SU-DHL-6 (cell line): Measurements from ENCODE around the gene TPK1.

Source experiments
- EZH2phosphoT487 ChIP-seq: fragments of 200-600 bp; sonication (generic), shearing (Covaris generic); conservative IDR thresholded peaks from 2 replicates; pipeline ENCODE4 v1.6.1; 2018; ENCODE audit warnings: mild to moderate bottlenecking, antibody characterized with exemption, low read length, moderate library complexity, mixed read lengths
- TF ChIP-seq, protein P1 (sequence below): fragments of 200-600 bp; sonication (generic); IDR thresholded peaks from one replicate; pipeline ENCODE4 v1.5.1; 2017; ENCODE audit warnings: antibody characterized with exemption, mild to moderate bottlenecking, low read length, moderate library complexity; ENCODE audit not compliant: insufficient read depth, poor library complexity, severe bottlenecking

DNA sequence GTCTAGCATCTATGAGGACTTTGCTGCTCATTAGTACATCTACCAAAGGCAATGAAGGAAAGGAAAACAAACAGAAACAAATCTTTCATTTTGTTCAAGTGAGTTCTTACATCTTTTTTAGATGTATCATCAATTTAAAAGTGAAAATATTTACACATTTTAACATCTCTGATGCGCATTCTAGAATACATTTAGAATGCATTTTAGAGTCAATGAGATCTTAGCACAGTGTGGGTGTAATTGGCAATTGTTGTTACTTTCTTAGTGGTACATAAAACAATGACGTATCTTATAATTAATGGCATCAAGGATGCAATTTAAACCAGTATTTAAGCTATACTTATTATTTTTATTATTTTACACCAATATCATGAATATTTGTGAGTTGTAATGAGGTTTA is 51.4 kb downstream of the TPK1 start:
- TF ChIP-seq, protein P1, sequence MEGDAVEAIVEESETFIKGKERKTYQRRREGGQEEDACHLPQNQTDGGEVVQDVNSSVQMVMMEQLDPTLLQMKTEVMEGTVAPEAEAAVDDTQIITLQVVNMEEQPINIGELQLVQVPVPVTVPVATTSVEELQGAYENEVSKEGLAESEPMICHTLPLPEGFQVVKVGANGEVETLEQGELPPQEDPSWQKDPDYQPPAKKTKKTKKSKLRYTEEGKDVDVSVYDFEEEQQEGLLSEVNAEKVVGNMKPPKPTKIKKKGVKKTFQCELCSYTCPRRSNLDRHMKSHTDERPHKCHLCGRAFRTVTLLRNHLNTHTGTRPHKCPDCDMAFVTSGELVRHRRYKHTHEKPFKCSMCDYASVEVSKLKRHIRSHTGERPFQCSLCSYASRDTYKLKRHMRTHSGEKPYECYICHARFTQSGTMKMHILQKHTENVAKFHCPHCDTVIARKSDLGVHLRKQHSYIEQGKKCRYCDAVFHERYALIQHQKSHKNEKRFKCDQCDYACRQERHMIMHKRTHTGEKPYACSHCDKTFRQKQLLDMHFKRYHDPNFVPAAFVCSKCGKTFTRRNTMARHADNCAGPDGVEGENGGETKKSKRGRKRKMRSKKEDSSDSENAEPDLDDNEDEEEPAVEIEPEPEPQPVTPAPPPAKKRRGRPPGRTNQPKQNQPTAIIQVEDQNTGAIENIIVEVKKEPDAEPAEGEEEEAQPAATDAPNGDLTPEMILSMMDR, result no peak
- no peak for TF ChIP-seq EZH2phosphoT487
